ENCODE results near the gene MYO1B. TPM values are rescaled to one million over a fixed set of nuclear protein-coding genes. Genes with fewer than 3 reads are reported as not detected.

MYO1B gene
- total RNA-seq, 1 experiment from 2014 or later, result 80.3 TPM

DNA sequence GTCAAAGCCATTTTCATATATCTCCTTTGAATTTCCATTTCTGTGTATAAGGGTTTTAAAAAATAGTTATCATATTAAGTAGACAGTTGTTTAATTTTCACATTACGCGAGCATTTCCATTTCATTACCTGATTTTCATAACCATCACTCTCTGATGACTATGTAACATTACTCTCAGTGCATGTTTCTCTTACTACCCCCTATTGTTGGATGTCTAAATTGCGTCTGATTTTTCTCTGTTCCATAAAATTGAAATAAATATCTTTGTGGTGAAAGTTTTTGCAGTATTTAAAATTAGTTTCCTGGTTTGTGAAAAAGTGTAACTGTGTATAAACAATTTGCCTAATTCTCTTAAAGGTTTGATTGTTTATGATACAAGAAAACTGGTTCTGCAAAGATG is 123.8 kb downstream of the MYO1B start:
- H3K9me3 Mint-ChIP-seq (ENCODE audit: unreplicated experiment), result no peaks in the 10 kb centered on the region
- no peak overlapping the region for H3K27ac Mint-ChIP-seq (ENCODE audit: unreplicated experiment)
- intact Hi-C loops (cut with micrococcal nuclease; ENCODE audit: unreplicated experiment), result loop anchor here (1.0 to 5.0 kb wide), 3 partner anchors 8 to 202 kb away; partner anchors contain the start of gene MYO1B
- Histone ChIP-seq H3K9me3 (0 out of 2 replicates have a peak, but pooled peaks cover 4% of the 10 kb centered on the region), H3K27me3 (replicated peaks; ENCODE audit: control insufficient read depth, insufficient read depth, low read length) (no peaks in the 10 kb centered on the region), H3K36me3 (ENCODE audit: control insufficient read depth, insufficient read depth, low read length) (peaks cover 1% of the 10 kb centered on the region), H3K4me3 (ENCODE audit: low read depth, low read length) (no peak overlapping the region), H3K4me1 (no peaks in the 10 kb centered on the region)
- no peak for DNase-seq
- peaks cover 48% of the 10 kb centered on the region for H3K36me3 Mint-ChIP-seq (ENCODE audit: insufficient read depth, unreplicated experiment)
- ChIA-PET CTCF (no interaction called here), POLR2A (no interaction called here)
- H3K4me1 Mint-ChIP-seq (ENCODE audit: low read depth, unreplicated experiment), result peaks cover 6% of the 10 kb centered on the region
- H3K4me3 Mint-ChIP-seq (ENCODE audit: unreplicated experiment), result no peak overlapping the region
- no TSS peak for BruUV-seq (replicated peaks)
- no peaks in the 10 kb centered on the region for H3K27me3 Mint-ChIP-seq (ENCODE audit: insufficient read depth, unreplicated experiment)
- TF ChIP-seq, protein P1, sequence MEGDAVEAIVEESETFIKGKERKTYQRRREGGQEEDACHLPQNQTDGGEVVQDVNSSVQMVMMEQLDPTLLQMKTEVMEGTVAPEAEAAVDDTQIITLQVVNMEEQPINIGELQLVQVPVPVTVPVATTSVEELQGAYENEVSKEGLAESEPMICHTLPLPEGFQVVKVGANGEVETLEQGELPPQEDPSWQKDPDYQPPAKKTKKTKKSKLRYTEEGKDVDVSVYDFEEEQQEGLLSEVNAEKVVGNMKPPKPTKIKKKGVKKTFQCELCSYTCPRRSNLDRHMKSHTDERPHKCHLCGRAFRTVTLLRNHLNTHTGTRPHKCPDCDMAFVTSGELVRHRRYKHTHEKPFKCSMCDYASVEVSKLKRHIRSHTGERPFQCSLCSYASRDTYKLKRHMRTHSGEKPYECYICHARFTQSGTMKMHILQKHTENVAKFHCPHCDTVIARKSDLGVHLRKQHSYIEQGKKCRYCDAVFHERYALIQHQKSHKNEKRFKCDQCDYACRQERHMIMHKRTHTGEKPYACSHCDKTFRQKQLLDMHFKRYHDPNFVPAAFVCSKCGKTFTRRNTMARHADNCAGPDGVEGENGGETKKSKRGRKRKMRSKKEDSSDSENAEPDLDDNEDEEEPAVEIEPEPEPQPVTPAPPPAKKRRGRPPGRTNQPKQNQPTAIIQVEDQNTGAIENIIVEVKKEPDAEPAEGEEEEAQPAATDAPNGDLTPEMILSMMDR (IDR thresholded peaks at IDR 0.05; ENCODE audit: insufficient read depth in 1 of 2, low read depth in 1 of 2, low read length in 1 of 2, severe bottlenecking in 1 of 2, unreplicated experiment in 1 of 2), result peak in 1 of 2 experiments; percentile 15

DNA sequence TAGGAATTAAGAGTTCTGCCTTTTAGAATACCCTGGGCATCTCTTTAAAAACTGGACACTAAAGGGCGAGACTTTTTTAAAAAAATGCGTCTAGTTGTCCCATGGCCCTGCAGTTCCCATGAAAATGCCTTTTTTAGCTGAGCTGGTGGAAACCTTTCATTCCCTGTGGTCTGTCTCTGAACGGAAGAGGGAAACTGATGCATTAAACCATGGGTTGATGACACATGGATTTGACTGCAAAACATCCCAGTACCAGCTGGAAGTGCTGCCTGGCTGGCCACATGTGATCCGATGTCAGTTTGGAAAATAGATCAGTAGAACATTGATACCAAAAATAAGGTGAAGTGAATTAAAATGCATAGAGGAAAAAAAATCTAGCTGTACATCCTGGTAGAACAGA is 129.2 kb downstream of the MYO1B start:
- 0 out of 2 replicates have a peak, but pooled peaks cover under 1% of the 10 kb centered on the region for H3K9me3 ChIP-seq
- Mint-ChIP-seq H3K9me3 (ENCODE audit: unreplicated experiment) (no peaks in the 10 kb centered on the region), H3K27me3 (ENCODE audit: insufficient read depth, unreplicated experiment) (no peaks in the 10 kb centered on the region), H3K4me3 (ENCODE audit: unreplicated experiment) (no peak overlapping the region), H3K27ac (ENCODE audit: unreplicated experiment) (no peak overlapping the region), H3K36me3 (ENCODE audit: insufficient read depth, unreplicated experiment) (peaks cover 36% of the 10 kb centered on the region), H3K4me1 (ENCODE audit: low read depth, unreplicated experiment) (peaks cover 9% of the 10 kb centered on the region)
- ChIA-PET POLR2A (no interaction called here), CTCF (no interaction called here)
- TF ChIP-seq, protein P1 (IDR thresholded peaks at IDR 0.05; ENCODE audit: insufficient read depth in 1 of 2, low read depth in 1 of 2, low read length in 1 of 2, severe bottlenecking in 1 of 2, unreplicated experiment in 1 of 2), result no peak
- no peaks in the 10 kb centered on the region for H3K27me3 ChIP-seq (replicated peaks; ENCODE audit: control insufficient read depth, insufficient read depth, low read length)
- H3K36me3 ChIP-seq (ENCODE audit: control insufficient read depth, insufficient read depth, low read length), result peaks cover 1% of the 10 kb centered on the region; the same call in 1 of the 2 replicates
- H3K4me3 ChIP-seq (ENCODE audit: low read depth, low read length), result no peak overlapping the region
- H3K4me1 ChIP-seq, result peaks cover 17% of the 10 kb centered on the region; the same call in 1 of the 2 replicates
- no peak for DNase-seq
- intact Hi-C loops (cut with micrococcal nuclease; ENCODE audit: unreplicated experiment), result no loop called here
- no TSS peak for BruUV-seq (replicated peaks)

DNA sequence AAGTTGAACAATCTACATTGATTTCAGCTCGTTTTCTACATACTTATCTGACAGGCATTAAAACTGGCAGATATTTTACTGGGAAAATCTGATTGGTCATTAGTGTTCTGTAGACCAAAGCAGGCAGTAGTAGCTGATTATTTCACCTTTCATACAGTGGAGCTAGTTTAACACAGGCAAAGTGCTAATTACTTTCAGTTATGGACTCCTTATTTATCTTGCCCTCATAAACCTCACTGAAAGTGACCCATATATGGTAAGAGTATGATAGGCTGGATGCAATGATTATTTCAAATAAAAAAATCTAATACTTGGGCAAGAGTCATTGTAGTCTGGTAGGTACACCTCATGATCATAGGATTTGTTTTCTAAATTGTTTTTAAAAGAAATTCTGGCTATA is 129.7 kb downstream of the MYO1B start:
- H3K36me3 ChIP-seq (ENCODE audit: control insufficient read depth, insufficient read depth, low read length), result peaks cover 1% of the 10 kb centered on the region; the same call in 1 of the 2 replicates
- CTCF ChIA-PET, result no interaction called here
- POLR2A ChIA-PET, result no interaction called here
- H3K27me3 ChIP-seq (replicated peaks; ENCODE audit: control insufficient read depth, insufficient read depth, low read length), result no peaks in the 10 kb centered on the region
- H3K4me1 ChIP-seq, result peaks cover 21% of the 10 kb centered on the region; the same call in 1 of the 2 replicates
- DNase-seq, result no peak
- no peaks in the 10 kb centered on the region for H3K9me3 Mint-ChIP-seq (ENCODE audit: unreplicated experiment)
- H3K27ac Mint-ChIP-seq (ENCODE audit: unreplicated experiment), result no peak overlapping the region
- H3K4me3 ChIP-seq (ENCODE audit: low read depth, low read length), result no peak overlapping the region
- no peaks in the 10 kb centered on the region for H3K27me3 Mint-ChIP-seq (ENCODE audit: insufficient read depth, unreplicated experiment)
- H3K9me3 ChIP-seq, result no peaks in the 10 kb centered on the region
- H3K4me1 Mint-ChIP-seq (ENCODE audit: low read depth, unreplicated experiment), result peaks cover 12% of the 10 kb centered on the region
- H3K36me3 Mint-ChIP-seq (ENCODE audit: insufficient read depth, unreplicated experiment), result peaks cover 36% of the 10 kb centered on the region
- intact Hi-C loops (cut with micrococcal nuclease; ENCODE audit: unreplicated experiment), result no loop called here
- TF ChIP-seq, protein P1 (IDR thresholded peaks at IDR 0.05; ENCODE audit: insufficient read depth in 1 of 2, low read depth in 1 of 2, low read length in 1 of 2, severe bottlenecking in 1 of 2, unreplicated experiment in 1 of 2), result no peak
- BruUV-seq (replicated peaks), result no TSS peak
- H3K4me3 Mint-ChIP-seq (ENCODE audit: unreplicated experiment), result no peak overlapping the region
